DOHH2 (cell line): Measurements from ENCODE around the gene HTRA3.
"Not testable (repeated sequence)": the region's sequence is repeated elsewhere in the genome, so short reads cannot be mapped to it uniquely, and the experiment has no call there.

ENCODE experiments used
- H3F3A ChIP-seq: fragments of 200-600 bp; sonication (generic), shearing (Covaris generic); 2 replicates; pipeline ENCODE4 v1.6.0; 2016; ENCODE audit warnings: antibody characterized with exemption, mild to moderate bottlenecking; ENCODE audit not compliant: control insufficient read depth, insufficient read depth
- H3K27ac ChIP-seq: fragments of 200-600 bp; sonication (generic); 2 replicates; pipeline ENCODE4 v1.5.1; 2014; ENCODE audit warnings: low read depth, mild to moderate bottlenecking, low read length, moderate library complexity
- H3K27me3 ChIP-seq: fragments of 200-600 bp; sonication (generic); 2 replicates; pipeline ENCODE4 v1.6.1; 2014; ENCODE audit warnings: mild to moderate bottlenecking, low read length, mixed read lengths; ENCODE audit not compliant: control insufficient read depth
- H3K36me3 ChIP-seq: fragments of 200-600 bp; sonication (generic); 2 replicates; pipeline ENCODE4 v1.6.1; 2014; ENCODE audit warnings: mild to moderate bottlenecking, low read length, moderate library complexity, mixed read lengths; ENCODE audit not compliant: control insufficient read depth
- H3K4me1 ChIP-seq: fragments of 200-600 bp; sonication (generic); 2 replicates; pipeline ENCODE4 v1.6.1; 2014; ENCODE audit warnings: mild to moderate bottlenecking, low read length, mixed read lengths; ENCODE audit not compliant: control insufficient read depth
- H3K4me2 ChIP-seq: fragments of 200-600 bp; sonication (generic); 2 replicates; pipeline ENCODE4 v1.6.0; 2014; ENCODE audit warnings: mild to moderate bottlenecking, low read length, moderate library complexity
- H3K4me3 ChIP-seq: fragments of 200-600 bp; sonication (generic); 2 replicates; pipeline ENCODE4 v1.5.1; 2014; ENCODE audit warnings: mild to moderate bottlenecking, low read length, mixed read lengths
- H3K79me2 ChIP-seq: fragments of 200-600 bp; sonication (generic); 2 replicates; pipeline ENCODE4 v1.6.1; 2014; ENCODE audit warnings: mild to moderate bottlenecking, low read length, mixed read lengths; ENCODE audit not compliant: control insufficient read depth
- H3K9me2 ChIP-seq: fragments of 200-600 bp; sonication (generic); replicated peaks from 2 replicates; pipeline ENCODE4 v1.6.1; 2014; ENCODE audit warnings: mild to moderate bottlenecking, low read length, mixed read lengths; ENCODE audit not compliant: control insufficient read depth
- H3K9me3 ChIP-seq: fragments of 200-600 bp; sonication (generic); 2 replicates; pipeline ENCODE4 v1.6.1; 2014; ENCODE audit warnings: antibody characterized with exemption, low read length, mixed read lengths; ENCODE audit not compliant: control insufficient read depth, insufficient read depth
- H4K20me1 ChIP-seq: fragments of 200-600 bp; sonication (generic); 2 replicates; pipeline ENCODE4 v1.6.0; 2014; ENCODE audit warnings: low read depth, mild to moderate bottlenecking, antibody characterized with exemption, low read length, moderate library complexity; ENCODE audit not compliant: control insufficient read depth, insufficient read depth
- EZH2phosphoT487 ChIP-seq: fragments of 200-600 bp; sonication (generic); IDR thresholded peaks from 2 replicates; pipeline ENCODE4 v1.6.1; 2017; ENCODE audit warnings: borderline replicate concordance, mild to moderate bottlenecking, antibody characterized with exemption, low read length, moderate library complexity, mixed read lengths
- TF ChIP-seq, protein P1 (sequence below): fragments of 200-600 bp; sonication (generic); IDR thresholded peaks from one replicate; pipeline ENCODE4 v1.5.1; 2014; ENCODE audit warnings: antibody characterized with exemption, mild to moderate bottlenecking, low read depth, low read length; ENCODE audit not compliant: poor library complexity, severe bottlenecking

Gene HTRA3

DNA sequence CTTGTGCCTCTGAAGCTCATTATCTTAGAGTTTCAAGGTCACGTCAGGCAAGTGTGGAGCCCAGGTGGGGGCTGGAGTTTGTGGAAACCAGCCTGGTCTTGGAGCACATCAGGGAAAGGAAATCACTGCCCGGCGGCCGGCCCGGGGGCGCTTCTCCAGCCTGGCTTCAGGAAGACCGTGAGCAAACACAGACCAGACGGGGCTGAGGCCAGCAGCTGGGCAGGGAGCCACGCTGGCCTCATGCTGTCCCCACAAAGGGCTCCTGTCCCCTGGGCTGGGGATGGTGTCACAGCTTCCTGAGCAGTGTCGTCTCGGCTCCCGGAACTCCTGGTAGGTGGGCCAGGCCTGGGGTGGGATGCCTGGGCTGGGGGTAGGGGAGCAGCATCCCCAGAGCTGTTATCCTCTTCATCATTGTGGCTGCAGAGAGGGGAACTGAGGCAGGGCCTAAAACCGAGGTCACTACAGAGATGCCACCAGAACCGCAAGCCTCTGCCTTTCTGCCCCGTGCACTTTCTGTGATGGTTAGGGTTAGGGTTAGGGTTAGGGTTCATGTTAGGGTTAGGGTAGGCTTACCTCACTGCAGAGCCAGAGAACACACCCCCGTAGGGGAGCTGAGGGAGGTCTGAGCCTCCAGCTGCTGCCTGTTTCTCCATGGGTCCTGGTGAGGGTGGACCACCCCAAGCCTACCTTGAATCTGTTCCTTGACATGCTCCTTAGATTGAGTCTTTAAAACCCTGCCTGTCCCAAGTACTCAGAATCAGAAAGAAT, 77.5 kb downstream of the HTRA3 start:
- Histone ChIP-seq H3K4me3 (no peak overlapping the region), H3K9me3 (no peaks in the 10 kb centered on the region), H3K36me3 (no peaks in the 10 kb centered on the region), H3K4me1 (peaks cover 7% of the 10 kb centered on the region), H3K27ac (no peak overlapping the region), H4K20me1 (no peaks in the 10 kb centered on the region), H3K27me3 (no peaks in the 10 kb centered on the region), H3F3A (no peaks in the 10 kb centered on the region), H3K79me2 (no peaks in the 10 kb centered on the region), H3K4me2 (no peak overlapping the region), H3K9me2 (no peaks in the 10 kb centered on the region)
- no peak for TF ChIP-seq EZH2phosphoT487
- TF ChIP-seq, protein P1, sequence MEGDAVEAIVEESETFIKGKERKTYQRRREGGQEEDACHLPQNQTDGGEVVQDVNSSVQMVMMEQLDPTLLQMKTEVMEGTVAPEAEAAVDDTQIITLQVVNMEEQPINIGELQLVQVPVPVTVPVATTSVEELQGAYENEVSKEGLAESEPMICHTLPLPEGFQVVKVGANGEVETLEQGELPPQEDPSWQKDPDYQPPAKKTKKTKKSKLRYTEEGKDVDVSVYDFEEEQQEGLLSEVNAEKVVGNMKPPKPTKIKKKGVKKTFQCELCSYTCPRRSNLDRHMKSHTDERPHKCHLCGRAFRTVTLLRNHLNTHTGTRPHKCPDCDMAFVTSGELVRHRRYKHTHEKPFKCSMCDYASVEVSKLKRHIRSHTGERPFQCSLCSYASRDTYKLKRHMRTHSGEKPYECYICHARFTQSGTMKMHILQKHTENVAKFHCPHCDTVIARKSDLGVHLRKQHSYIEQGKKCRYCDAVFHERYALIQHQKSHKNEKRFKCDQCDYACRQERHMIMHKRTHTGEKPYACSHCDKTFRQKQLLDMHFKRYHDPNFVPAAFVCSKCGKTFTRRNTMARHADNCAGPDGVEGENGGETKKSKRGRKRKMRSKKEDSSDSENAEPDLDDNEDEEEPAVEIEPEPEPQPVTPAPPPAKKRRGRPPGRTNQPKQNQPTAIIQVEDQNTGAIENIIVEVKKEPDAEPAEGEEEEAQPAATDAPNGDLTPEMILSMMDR = no peak

DNA sequence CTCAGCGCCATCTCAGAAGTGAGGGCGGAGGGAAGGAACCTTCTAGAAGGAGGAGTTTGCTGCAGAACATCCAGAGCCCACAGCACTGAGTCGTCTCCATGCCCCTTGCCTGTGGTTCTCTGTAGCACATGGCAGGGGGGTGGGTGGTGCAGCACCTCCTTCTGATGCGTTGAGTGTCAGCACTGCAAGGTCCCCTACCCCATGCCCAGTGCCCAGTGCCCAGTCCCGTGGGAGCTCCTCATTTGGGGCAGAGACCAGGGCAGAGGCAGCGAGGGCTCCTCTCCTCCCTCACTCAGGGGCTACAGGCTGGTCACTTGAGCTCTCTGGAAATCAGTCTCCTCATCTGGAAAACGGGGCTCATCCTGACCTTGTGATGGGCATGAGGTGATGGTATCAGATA, 78.1 kb downstream of the HTRA3 start:
- TF ChIP-seq, protein P1 = no peak
- no peak for TF ChIP-seq EZH2phosphoT487
- Histone ChIP-seq H3K27ac (no peak overlapping the region), H4K20me1 (no peaks in the 10 kb centered on the region), H3K4me2 (no peak overlapping the region), H3K4me1 (peaks cover 7% of the 10 kb centered on the region), H3K4me3 (no peak overlapping the region), H3K9me2 (no peaks in the 10 kb centered on the region), H3K79me2 (no peaks in the 10 kb centered on the region), H3K27me3 (no peaks in the 10 kb centered on the region), H3K36me3 (no peaks in the 10 kb centered on the region), H3K9me3 (no peaks in the 10 kb centered on the region), H3F3A (no peaks in the 10 kb centered on the region)

DNA sequence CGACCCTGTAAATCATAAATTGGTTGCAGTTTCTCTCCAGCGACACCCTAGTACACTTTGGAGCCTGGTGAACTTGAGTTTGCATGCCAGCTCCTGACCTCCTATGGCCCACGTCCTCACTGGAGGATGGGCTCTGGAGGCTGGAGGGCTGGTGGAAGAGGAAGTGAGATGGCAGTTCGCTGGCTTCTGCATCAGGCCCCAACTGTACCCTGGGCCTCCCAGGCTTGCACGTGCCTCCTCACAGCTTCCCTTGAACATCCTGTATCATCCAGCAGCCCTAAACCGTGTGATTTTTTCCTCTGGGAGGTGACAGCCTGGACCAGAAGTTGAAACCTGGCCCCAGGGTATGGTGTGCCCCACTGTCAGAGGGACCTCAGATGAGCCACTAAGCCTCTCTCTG, 78.5 kb downstream of the HTRA3 start:
- H3K79me2 ChIP-seq = no peaks in the 10 kb centered on the region
- H4K20me1 ChIP-seq = no peaks in the 10 kb centered on the region
- H3K27me3 ChIP-seq = no peaks in the 10 kb centered on the region
- no peak overlapping the region for H3K27ac ChIP-seq
- no peaks in the 10 kb centered on the region for H3F3A ChIP-seq
- no peaks in the 10 kb centered on the region for H3K9me2 ChIP-seq
- no peaks in the 10 kb centered on the region for H3K36me3 ChIP-seq
- H3K9me3 ChIP-seq = no peaks in the 10 kb centered on the region
- H3K4me3 ChIP-seq = no peak overlapping the region
- H3K4me1 ChIP-seq = peaks cover 7% of the 10 kb centered on the region
- no peak overlapping the region for H3K4me2 ChIP-seq
- TF ChIP-seq, protein P1 = no peak
- TF ChIP-seq EZH2phosphoT487 = no peak

DNA sequence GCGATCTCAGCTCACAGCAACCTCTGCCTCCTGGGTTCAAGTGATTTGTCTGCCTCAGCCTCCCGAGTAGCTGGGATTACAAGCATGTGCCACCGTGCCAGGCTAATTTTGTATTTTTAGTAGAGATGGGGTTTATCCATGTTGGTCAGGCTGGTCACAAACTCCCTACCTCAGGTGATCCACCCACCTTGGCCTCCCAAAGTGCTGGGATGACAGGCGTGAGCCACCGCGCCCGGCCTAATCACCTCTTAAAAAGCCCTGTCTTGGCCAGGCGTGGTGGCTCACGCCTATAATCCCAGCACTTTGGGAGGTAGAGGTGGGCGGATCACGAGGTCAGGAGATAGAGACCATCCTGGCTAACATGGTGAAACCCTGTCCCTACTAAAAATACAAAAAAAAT, 79.7 kb downstream of the HTRA3 start:
- not testable (repeated sequence) for H3K9me3 ChIP-seq, H3K27me3 ChIP-seq, H4K20me1 ChIP-seq, H3K4me1 ChIP-seq, H3K4me2 ChIP-seq, H3K9me2 ChIP-seq, H3K79me2 ChIP-seq, H3K27ac ChIP-seq, H3K36me3 ChIP-seq, H3K4me3 ChIP-seq, H3F3A ChIP-seq
